HepG2 (cell line): Measurements from ENCODE around the gene ANKRD1. TPM values are rescaled to one million over a fixed set of nuclear protein-coding genes. Genes with fewer than 3 reads are reported as not detected.

Source experiments
- ATAC-seq: fragments of 200-7000 bp; cut with Tn5 transposase; 3 replicates; pipeline ENCODE4 v1.9.1; 2020; ENCODE audit warnings: mild to moderate bottlenecking, moderate library complexity
- BruUV-seq: library from RNA; stranded (reverse); fragments of 400-500 nt; replicated peaks from 2 replicates; lab custom pipeline; 2021; lab: Mats Ljungman, UMichigan
- CTCF ChIA-PET: fragments of 300-600 bp; formaldehyde crosslinking; extraction: SDS; loops from one replicate; lab custom pipeline; 2021; ENCODE audit warnings: low total read pairs, inconsistent platforms, low intra/inter-chr PET ratio; lab: Yijun Ruan, JAX
- POLR2A ChIA-PET: fragments of 350-600 bp; sonication (Branson Sonifier 250); formaldehyde crosslinking; loops from one replicate; lab custom pipeline; 2020; ENCODE audit warnings: antibody characterized with exemption, inconsistent platforms; lab: Yijun Ruan, JAX
- DNase-seq: peaks from one replicate; pipeline ENCODE4 v3.0.0-alpha.2; 2015; ENCODE audit warnings: low spot score
- FAIRE-seq: peaks from 3 replicates; lab custom pipeline; 2011; peaks lifted over from hg19 to GRCh38; lab: Jason Lieb, UNC
- H2AFZ ChIP-seq: one replicate; pipeline ENCODE4 v1.6.1; 2011; ENCODE audit warnings: low read length, inconsistent platforms
- H3K27ac ChIP-seq: fragments of 300-600 bp; 3 replicates; pipeline ENCODE4 v1.8.0; 2011; ENCODE audit warnings: mixed run types, mild to moderate bottlenecking, mixed read lengths, low read length, inconsistent platforms; ENCODE audit not compliant: insufficient read depth; ENCODE audit errors: extremely low read length
- H3K27me3 ChIP-seq, 2 experiments: fragments of 200-600 bp in 1 of 2; 2 replicates in 1 of 2; 3 replicates in 1 of 2; pipeline versions ENCODE4 v1.6.0 to v1.8.0; 2011; ENCODE audit warnings: low read length in 2 of 2, mild to moderate bottlenecking in 2 of 2, moderate library complexity in 2 of 2, inconsistent platforms in 1 of 2; ENCODE audit not compliant: insufficient read depth in 2 of 2, control insufficient read depth in 1 of 2
- H3K36me3 ChIP-seq, 2 experiments: fragments of 200-600 bp in 1 of 2; replicated peaks in 1 of 2; 2 replicates in 1 of 2; 3 replicates in 1 of 2; pipeline versions ENCODE4 v1.5.1 to v1.8.0; 2011; ENCODE audit warnings: low read length in 2 of 2, inconsistent platforms in 1 of 2; ENCODE audit not compliant: insufficient read depth in 2 of 2, control insufficient read depth in 1 of 2
- H3K4me1 ChIP-seq: 2 replicates; pipeline ENCODE4 v1.5.1; 2012; ENCODE audit warnings: low read length, inconsistent platforms; ENCODE audit not compliant: insufficient read depth
- H3K4me2 ChIP-seq: 2 replicates; pipeline ENCODE4 v1.6.0; 2011; ENCODE audit warnings: low read depth, low read length, inconsistent platforms
- H3K4me3 ChIP-seq, 3 experiments: fragments of 200-600 bp in 1 of 3; sonication (generic), shearing (Covaris generic) in 1 of 3; replicated peaks in 1 of 3; 2 replicates each; pipeline ENCODE4 v1.5.1; 2011 to 2016; ENCODE audit warnings: low read length in 3 of 3, inconsistent platforms in 2 of 3, low read depth in 2 of 3, mild to moderate bottlenecking in 2 of 3, control low read depth in 1 of 3, mixed read lengths in 1 of 3; ENCODE audit not compliant: insufficient read depth in 1 of 3
- H3K79me2 ChIP-seq: one replicate; pipeline ENCODE4 v1.6.1; 2011; ENCODE audit warnings: low read length, inconsistent platforms; ENCODE audit not compliant: insufficient read depth
- H3K9ac ChIP-seq: 2 replicates; pipeline ENCODE4 v1.6.0; 2011; ENCODE audit warnings: mild to moderate bottlenecking, low read depth, low read length, inconsistent platforms; ENCODE audit not compliant: insufficient read depth
- H3K9me3 ChIP-seq: 2 replicates; pipeline ENCODE4 v1.5.1; 2012; ENCODE audit warnings: mild to moderate bottlenecking, low read length
- H4K20me1 ChIP-seq: 2 replicates; pipeline ENCODE4 v1.6.0; 2011; ENCODE audit warnings: inconsistent platforms, mild to moderate bottlenecking, low read length, moderate library complexity; ENCODE audit not compliant: insufficient read depth
- DPF2 ChIP-seq: sonication (generic); formaldehyde crosslinking; IDR thresholded peaks from 2 replicates; pipeline ENCODE4 v1.4.0; 2020; ENCODE audit warnings: mild to moderate bottlenecking, low read depth, missing genetic modification reagents, borderline replicate concordance
- E2F5 ChIP-seq: sonication (generic); formaldehyde crosslinking; conservative IDR thresholded peaks from 2 replicates; pipeline ENCODE4 v1.4.0; 2020; ENCODE audit warnings: missing genetic modification reagents
- GABPB1 ChIP-seq: IDR thresholded peaks from 2 replicates; pipeline ENCODE4 v1.6.1; 2016; ENCODE audit warnings: mild to moderate bottlenecking, missing genetic modification reagents, moderate library complexity, missing compliant biosample characterization
- IKZF1 ChIP-seq: fragments of 450-650 bp; IDR thresholded peaks from 2 replicates; pipeline ENCODE4 v1.7.1; 2016
- ISL2 ChIP-seq: sonication (generic); formaldehyde crosslinking; IDR thresholded peaks from 2 replicates; pipeline ENCODE4 v1.5.0; 2020; ENCODE audit warnings: missing genetic modification reagents
- SATB2 ChIP-seq: sonication (generic); formaldehyde crosslinking; IDR thresholded peaks from 2 replicates; pipeline ENCODE4 v1.5.0; 2020; ENCODE audit warnings: missing genetic modification reagents
- SOX6 ChIP-seq, 2 experiments: fragments of 450-650 bp in 1 of 2; sonication (generic) in 1 of 2; formaldehyde crosslinking in 1 of 2; IDR thresholded peaks; 2 replicates each; pipeline versions ENCODE4 v1.4.0 to v1.6.1; 2017 to 2020; ENCODE audit warnings: antibody characterized with exemption in 1 of 2, mild to moderate bottlenecking in 1 of 2, missing genetic modification reagents in 1 of 2
- ZNF12 ChIP-seq: sonication (generic); formaldehyde crosslinking; IDR thresholded peaks from 2 replicates; pipeline ENCODE4 v1.5.0; 2020; ENCODE audit warnings: missing genetic modification reagents
- ZNF782 ChIP-seq: sonication (generic); formaldehyde crosslinking; IDR thresholded peaks from 2 replicates; pipeline ENCODE4 v1.4.0; 2020; ENCODE audit warnings: missing genetic modification reagents, mild to moderate bottlenecking, borderline replicate concordance
- ZNF83 ChIP-seq: sonication (generic); formaldehyde crosslinking; IDR thresholded peaks from 2 replicates; pipeline ENCODE4 v1.4.0; 2020; ENCODE audit warnings: missing genetic modification reagents, mild to moderate bottlenecking, borderline replicate concordance
- ZNF878 ChIP-seq: sonication (generic); formaldehyde crosslinking; IDR thresholded peaks from 2 replicates; pipeline ENCODE4 v1.8.1; 2023; ENCODE audit warnings: mild to moderate bottlenecking, missing genetic modification reagents, moderate library complexity
- ZNF891 ChIP-seq: sonication (generic); formaldehyde crosslinking; IDR thresholded peaks from 2 replicates; pipeline ENCODE4 v1.5.0; 2020; ENCODE audit warnings: mild to moderate bottlenecking, missing genetic modification reagents
- WGBS: methylation state at CpG from one replicate; pipeline ENCODE4 v1.1.6; 2017; ENCODE audit warnings: low lambda C conversion rate; 5-methylcytosine and 5-hydroxymethylcytosine counted together
- in situ Hi-C: cut with HindIII; loops from 2 replicates; pipeline ENCODE4 v1.10.0; 2017; ENCODE audit warnings: low pct_unique_long_range_greater_than_20kb; ENCODE audit not compliant: extremely low pct_ligation_motif_present
- intact Hi-C: fragments of 100-400 bp; cut with micrococcal nuclease; formaldehyde crosslinking; loops from one replicate; pipeline ENCODE4 v1.10.0; 2022; ENCODE audit not compliant: unreplicated experiment
- polyA plus RNA-seq, 8 experiments: library from polyadenylated mRNA; depleted of rRNA in 3 of 8; stranded (reverse) in 7 of 8; unstranded in 1 of 8; fragments of >200 nt; fragmentation: Illumina TruSeq in 4 of 8; extraction: Trizol in 4 of 8; gene quantifications; 2 replicates each; pipeline versions ENCODE4 v1.2.1 to v1.2.3, GENCODE V29; 2011 to 2016; ENCODE audit warnings: low read depth in 4 of 8, missing spikeins in 1 of 8, mixed read lengths in 1 of 8; ENCODE audit not compliant: insufficient read depth in 1 of 8
- total RNA-seq, 5 experiments: library from RNA; depleted of rRNA; stranded (reverse); fragments of >200 nt; fragmentation: Illumina TruSeq; extraction: Trizol; gene quantifications; 2 replicates each; pipeline ENCODE4 v1.2.3, GENCODE V29; 2016; ENCODE audit warnings: low read depth in 1 of 5
- TF ChIP-seq, protein P1 (sequence below): sonication (generic); formaldehyde crosslinking; IDR thresholded peaks from 2 replicates; pipeline ENCODE4 v1.8.0; 2022; ENCODE audit warnings: missing genetic modification reagents, low read depth, mild to moderate bottlenecking, borderline replicate concordance
- TF ChIP-seq, protein P2 (sequence below): sonication (generic); formaldehyde crosslinking; conservative IDR thresholded peaks from 2 replicates; pipeline ENCODE4 v1.4.0; 2020; ENCODE audit warnings: missing genetic modification reagents
- TF ChIP-seq, protein P3 (sequence below): sonication (generic); formaldehyde crosslinking; conservative IDR thresholded peaks from 2 replicates; pipeline ENCODE4 v1.4.0; 2020; ENCODE audit warnings: missing genetic modification reagents

ANKRD1 gene
- total and polyA plus RNA-seq, 2 of the 13 experiments (the other 11 are each of a cell fraction or from before 2014, with no cell fraction given), result 19.4 to 41.8 TPM

GRCh38 chr10:90935581-90936275 lies 14.8 kb upstream of the ANKRD1 start (continued):
- TF ChIP-seq, protein P1, sequence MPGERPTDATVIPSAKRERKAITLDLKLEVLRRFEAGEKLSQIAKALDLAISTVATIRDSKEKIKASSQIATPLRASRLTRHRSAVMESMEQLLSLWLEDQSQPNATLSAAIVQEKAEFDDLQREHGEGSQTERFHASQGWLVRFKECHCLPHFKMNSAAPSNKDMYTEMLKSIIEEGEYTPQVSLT (CRISPR knock-in tag), result no peak
- no peak for TF ChIP-seq SOX6 (IDR thresholded peaks at IDR 0.05)
- TF ChIP-seq SOX6 (CRISPR knock-in tag; IDR thresholded peaks at IDR 0.05), result no peak
- no peak for TF ChIP-seq SATB2 (CRISPR knock-in tag)
- no peak for TF ChIP-seq ZNF891 (CRISPR knock-in tag)
- TF ChIP-seq ZNF878 (CRISPR knock-in tag), result no peak

GRCh38 chr10:90930971-90931871 lies 10.3 kb upstream of the ANKRD1 start:
- Histone ChIP-seq H3K9me3 (no peaks in the 10 kb centered on the region), H3K4me3 (peak overlapping the region; percentile 23 to 47 (median 37); a peak in 4 of 6 replicates), H3K27me3 (no peaks in the 10 kb centered on the region), H2AFZ (no peak overlapping the region), H3K4me2 (peak overlapping the region; percentile 78), H3K36me3 (no peaks in the 10 kb centered on the region), H3K79me2 (no peaks in the 10 kb centered on the region), H3K27ac (peak overlapping the region; percentile 90), H3K9ac (peak overlapping the region; percentile 61), H4K20me1 (no peaks in the 10 kb centered on the region), H3K4me1 (peaks cover 72% of the 10 kb centered on the region)
- CTCF ChIA-PET, result no interaction called here
- BruUV-seq, result TSS peak; percentile 95
- FAIRE-seq (peak; percentile 65), DNase-seq (peak; percentile 96), ATAC-seq (peak; percentile 81)
- POLR2A ChIA-PET, result interaction anchor here (0.8 to 3.0 kb wide), 3 partner anchors 9 to 37 kb away, joined by 3 to 41 read pairs (median 11); partner anchors contain the start of gene ANKRD1
- intact Hi-C loops (loop anchor here (1.0 kb wide), 1 partner anchor 10 kb away; the partner anchor contains the start of gene ANKRD1), in situ Hi-C loops (no loop called here)
- WGBS, result 2% methylated on average over 6 of the region's 6 CpGs
- TF ChIP-seq, protein P2, sequence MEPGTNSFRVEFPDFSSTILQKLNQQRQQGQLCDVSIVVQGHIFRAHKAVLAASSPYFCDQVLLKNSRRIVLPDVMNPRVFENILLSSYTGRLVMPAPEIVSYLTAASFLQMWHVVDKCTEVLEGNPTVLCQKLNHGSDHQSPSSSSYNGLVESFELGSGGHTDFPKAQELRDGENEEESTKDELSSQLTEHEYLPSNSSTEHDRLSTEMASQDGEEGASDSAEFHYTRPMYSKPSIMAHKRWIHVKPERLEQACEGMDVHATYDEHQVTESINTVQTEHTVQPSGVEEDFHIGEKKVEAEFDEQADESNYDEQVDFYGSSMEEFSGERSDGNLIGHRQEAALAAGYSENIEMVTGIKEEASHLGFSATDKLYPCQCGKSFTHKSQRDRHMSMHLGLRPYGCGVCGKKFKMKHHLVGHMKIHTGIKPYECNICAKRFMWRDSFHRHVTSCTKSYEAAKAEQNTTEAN (CRISPR knock-in tag), result peak; percentile 94
- TF ChIP-seq GABPB1 (CRISPR knock-in tag) (peak; percentile 16; the same call in 1 of the 2 replicates), ZNF782 (no peak), ISL2 (CRISPR knock-in tag) (peak; percentile 60; the same call in 1 of the 2 replicates), E2F5 (CRISPR knock-in tag) (no peak), DPF2 (CRISPR knock-in tag) (peak; percentile 88), ZNF83 (CRISPR knock-in tag) (no peak), IKZF1 (no peak), ZNF12 (CRISPR knock-in tag) (no peak; the same call in 1 of the 2 replicates)
- TF ChIP-seq, protein P3, sequence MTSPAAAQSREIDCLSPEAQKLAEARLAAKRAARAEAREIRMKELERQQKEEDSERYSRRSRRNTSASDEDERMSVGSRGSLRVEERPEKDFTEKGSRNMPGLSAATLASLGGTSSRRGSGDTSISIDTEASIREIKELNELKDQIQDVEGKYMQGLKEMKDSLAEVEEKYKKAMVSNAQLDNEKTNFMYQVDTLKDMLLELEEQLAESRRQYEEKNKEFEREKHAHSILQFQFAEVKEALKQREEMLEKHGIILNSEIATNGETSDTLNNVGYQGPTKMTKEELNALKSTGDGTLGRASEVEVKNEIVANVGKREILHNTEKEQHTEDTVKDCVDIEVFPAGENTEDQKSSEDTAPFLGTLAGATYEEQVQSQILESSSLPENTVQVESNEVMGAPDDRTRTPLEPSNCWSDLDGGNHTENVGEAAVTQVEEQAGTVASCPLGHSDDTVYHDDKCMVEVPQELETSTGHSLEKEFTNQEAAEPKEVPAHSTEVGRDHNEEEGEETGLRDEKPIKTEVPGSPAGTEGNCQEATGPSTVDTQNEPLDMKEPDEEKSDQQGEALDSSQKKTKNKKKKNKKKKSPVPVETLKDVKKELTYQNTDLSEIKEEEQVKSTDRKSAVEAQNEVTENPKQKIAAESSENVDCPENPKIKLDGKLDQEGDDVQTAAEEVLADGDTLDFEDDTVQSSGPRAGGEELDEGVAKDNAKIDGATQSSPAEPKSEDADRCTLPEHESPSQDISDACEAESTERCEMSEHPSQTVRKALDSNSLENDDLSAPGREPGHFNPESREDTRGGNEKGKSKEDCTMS (CRISPR knock-in tag), result no peak
